ENCODE data around the gene RNFT2. TPM values are rescaled to one million over a fixed set of nuclear protein-coding genes. Genes with fewer than 3 reads are reported as not detected.

The RNFT2 gene
- total and polyA plus RNA-seq, 2 donors from 2014 or later = 4.3 to 6.8 TPM

GRCh38 chr12:116807546-116807945 lies 69.4 kb downstream of the RNFT2 start:
- no peak for TF ChIP-seq CTCF (IDR thresholded peaks at IDR 0.05; ENCODE audit: borderline replicate concordance, extremely low read depth, insufficient read depth)
- no peak for FAIRE-seq
- Histone ChIP-seq H3K27ac (ENCODE audit: low read depth in 2 of 2, low read length in 2 of 2) (no peak overlapping the region), H3K4me1 (ENCODE audit: control insufficient read depth in 2 of 3, insufficient read depth in 2 of 3, low read depth in 1 of 3, low read length in 3 of 3) (no peaks in the 10 kb centered on the region), H3K9ac (ENCODE audit: low read length in 3 of 3) (no peak overlapping the region), H3K36me3 (ENCODE audit: control insufficient read depth in 2 of 3, insufficient read depth in 3 of 3, low read length in 3 of 3) (no peaks in the 10 kb centered on the region), H3K27me3 (ENCODE audit: control insufficient read depth, insufficient read depth, low read length) (no peaks in the 10 kb centered on the region), H3K4me3 (ENCODE audit: low read length in 3 of 3) (no peak overlapping the region), H3K9me3 (ENCODE audit: control insufficient read depth in 2 of 3, insufficient read depth in 1 of 3, low read length in 3 of 3) (no peaks in the 10 kb centered on the region)
- intact Hi-C loops (cut with DNase I) = no loop called here
- no peak for DNase-seq

GRCh38 chr12:116808113-116809105 lies 70.3 kb downstream of the RNFT2 start:
- no peak for TF ChIP-seq CTCF (IDR thresholded peaks at IDR 0.05; ENCODE audit: borderline replicate concordance, extremely low read depth, insufficient read depth)
- intact Hi-C loops (cut with DNase I) = no loop called here
- no peak overlapping the region for H3K4me3 ChIP-seq (ENCODE audit: low read length in 3 of 3)
- DNase-seq = peak in 4 of 5 donors; percentile 69 to 80 (median 78)
- H3K27me3 ChIP-seq (ENCODE audit: control insufficient read depth, insufficient read depth, low read length) = no peaks in the 10 kb centered on the region
- no peaks in the 10 kb centered on the region for H3K9me3 ChIP-seq (ENCODE audit: control insufficient read depth in 2 of 3, insufficient read depth in 1 of 3, low read length in 3 of 3)
- no peak overlapping the region for H3K9ac ChIP-seq (ENCODE audit: low read length in 3 of 3)
- no peak for FAIRE-seq
- no peak overlapping the region for H3K27ac ChIP-seq (ENCODE audit: low read depth in 2 of 2, low read length in 2 of 2)
- no peaks in the 10 kb centered on the region for H3K36me3 ChIP-seq (ENCODE audit: control insufficient read depth in 2 of 3, insufficient read depth in 3 of 3, low read length in 3 of 3)
- H3K4me1 ChIP-seq (ENCODE audit: control insufficient read depth in 2 of 3, insufficient read depth in 2 of 3, low read depth in 1 of 3, low read length in 3 of 3) = no peaks in the 10 kb centered on the region

- FAIRE-seq = no peak
- Histone ChIP-seq H3K27me3 (ENCODE audit: control insufficient read depth, insufficient read depth, low read length) (no peaks in the 10 kb centered on the region), H3K9ac (ENCODE audit: low read length in 3 of 3) (no peak overlapping the region), H3K27ac (ENCODE audit: low read depth in 2 of 2, low read length in 2 of 2) (no peak overlapping the region), H3K4me3 (ENCODE audit: low read length in 3 of 3) (no peak overlapping the region), H3K4me1 (ENCODE audit: control insufficient read depth in 2 of 3, insufficient read depth in 2 of 3, low read depth in 1 of 3, low read length in 3 of 3) (no peaks in the 10 kb centered on the region), H3K9me3 (ENCODE audit: control insufficient read depth in 2 of 3, insufficient read depth in 1 of 3, low read length in 3 of 3) (no peaks in the 10 kb centered on the region), H3K36me3 (ENCODE audit: control insufficient read depth in 2 of 3, insufficient read depth in 3 of 3, low read length in 3 of 3) (no peaks in the 10 kb centered on the region)
- no peak for TF ChIP-seq CTCF (IDR thresholded peaks at IDR 0.05; ENCODE audit: borderline replicate concordance, extremely low read depth, insufficient read depth)
- no peak for DNase-seq
- intact Hi-C loops (cut with DNase I) = no loop called here
These were observed 74.1 kb downstream of the RNFT2 start for GRCh38 chr12:116812238-116812637.

Measured in kidney (tissue), 14 donors.